COLO829 (cell line): ENCODE results near the gene PUDP.
A peak's percentile ranks its signal among the peaks of the same experiment; 100 is the strongest.
"Not testable (repeated sequence)": the region's sequence is repeated elsewhere in the genome, so short reads cannot be mapped to it uniquely, and the experiment has no call there.

ENCODE experiments used
- DNase-seq: peaks from one replicate; pipeline ENCODE4 v3.0.0; 2012; ENCODE audit warnings: low spot score

PUDP gene

GRCh38 chrX:7109049-7109531 is 38.9 kb downstream of the PUDP start:
- no peak for DNase-seq

DNA sequence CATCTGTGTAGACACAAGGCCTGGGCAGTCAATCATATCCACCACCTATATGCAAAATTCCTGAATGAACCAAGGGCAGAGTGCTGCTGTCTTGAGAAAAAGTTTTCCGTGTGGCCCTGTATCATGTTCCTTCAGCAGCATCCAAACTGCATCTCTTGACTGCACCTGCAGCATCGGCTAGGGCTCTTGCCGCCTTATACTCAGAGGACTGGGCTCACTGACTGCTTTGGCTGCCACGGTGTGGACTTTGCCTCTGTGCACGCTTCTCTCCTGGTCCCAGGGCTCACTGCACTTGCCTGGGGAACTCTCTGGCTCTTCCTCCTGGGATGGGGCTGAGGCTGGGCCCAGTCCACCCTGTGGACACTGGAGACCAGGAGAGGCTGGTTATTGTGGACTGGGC is 39.9 kb downstream of the PUDP start:
- no peak for DNase-seq

- DNase-seq = no peak
These were observed 41.3 kb downstream of the PUDP start for GRCh38 chrX:7106649-7107048.

- no peak for DNase-seq
These were observed 45.8 kb downstream of the PUDP start for GRCh38 chrX:7102119-7102518.

DNA sequence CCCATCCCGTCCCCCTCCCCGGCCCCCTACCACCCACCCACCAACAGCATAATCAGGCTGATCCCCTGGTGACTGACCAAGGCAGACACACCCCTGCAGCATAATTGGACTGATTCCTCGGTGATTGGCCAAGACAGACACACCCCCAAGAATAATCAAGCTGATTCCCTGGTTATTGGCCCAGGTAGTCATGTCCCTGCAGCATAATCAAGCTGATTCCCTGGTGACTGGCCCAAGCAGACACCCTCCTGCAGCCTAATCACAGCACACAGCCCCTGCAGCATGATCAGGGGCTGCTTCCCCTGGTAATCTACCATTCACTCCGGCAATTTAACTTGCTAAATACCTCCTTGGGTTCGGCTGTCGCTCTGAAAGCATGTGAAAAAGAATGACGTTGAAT is 47.9 kb downstream of the PUDP start:
- no peak for DNase-seq

- DNase-seq = not testable (repeated sequence)
These were observed 52.3 kb downstream of the PUDP start for GRCh38 chrX:7095657-7096056.

DNA sequence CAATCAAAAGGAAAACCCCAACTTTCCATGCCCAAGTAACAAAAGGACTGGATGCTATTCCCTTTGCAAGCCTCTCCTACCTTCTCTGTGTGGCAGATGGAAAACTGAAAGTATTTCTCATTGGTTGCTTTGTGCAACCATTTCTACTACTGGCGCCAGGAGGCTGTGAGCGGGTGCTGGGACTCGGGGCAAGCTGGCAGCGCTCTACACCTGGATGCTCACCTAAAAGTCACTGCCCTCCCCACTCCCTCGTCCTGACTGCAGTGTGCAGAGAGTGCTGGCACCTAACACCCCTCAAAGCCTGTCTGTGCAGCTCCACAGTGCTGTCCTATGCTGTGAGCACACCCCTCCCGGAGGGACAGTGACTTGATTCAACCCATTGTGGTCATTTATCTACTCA is 54.6 kb downstream of the PUDP start:
- no peak for DNase-seq

DNA sequence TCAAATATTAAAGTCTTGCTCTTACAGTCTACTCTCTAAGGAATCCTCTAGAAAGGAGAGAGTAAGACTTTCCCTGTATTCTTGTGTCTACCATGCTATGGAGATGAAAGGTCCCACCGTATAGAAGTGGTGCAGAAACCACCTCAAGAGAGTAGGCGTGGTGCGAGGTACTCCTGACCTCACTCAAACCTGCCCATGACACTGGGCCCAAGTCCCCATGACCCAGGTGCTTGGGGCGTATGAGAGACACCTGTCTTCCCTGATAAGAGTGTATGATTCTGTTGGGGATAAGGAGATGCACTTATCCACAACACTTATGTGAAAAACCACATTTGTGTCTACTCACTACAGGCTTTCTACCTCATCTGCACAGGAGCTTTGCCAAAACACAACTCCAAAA is 55.4 kb downstream of the PUDP start:
- no peak for DNase-seq

- no peak for DNase-seq
These were observed 56.0 kb downstream of the PUDP start for GRCh38 chrX:7091923-7092322.

- no peak for DNase-seq
These were observed 57.3 kb downstream of the PUDP start for GRCh38 chrX:7090641-7091040.

- no peak for DNase-seq
These were observed 58.9 kb downstream of the PUDP start for GRCh38 chrX:7088968-7089615.

DNA sequence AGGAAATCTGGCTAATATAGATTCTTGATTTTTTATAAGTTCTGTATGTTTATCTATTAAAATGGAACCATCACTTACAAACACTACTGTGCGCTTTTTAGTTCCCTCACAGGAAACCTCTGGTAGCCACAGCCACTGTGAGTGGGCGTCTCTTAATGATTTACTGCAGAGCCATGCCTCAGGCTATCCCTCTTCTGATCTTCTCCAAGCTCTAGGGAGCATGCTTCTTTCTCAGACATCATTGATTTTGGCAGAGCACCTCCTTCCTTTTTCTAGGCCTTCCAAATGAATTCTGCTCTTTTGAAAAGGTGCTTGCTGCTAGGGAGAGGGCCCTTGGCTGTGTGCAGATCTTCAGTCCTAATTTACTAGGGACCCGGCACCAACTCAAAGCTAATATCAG is 61.6 kb downstream of the PUDP start:
- peak; percentile 52 for DNase-seq

DNA sequence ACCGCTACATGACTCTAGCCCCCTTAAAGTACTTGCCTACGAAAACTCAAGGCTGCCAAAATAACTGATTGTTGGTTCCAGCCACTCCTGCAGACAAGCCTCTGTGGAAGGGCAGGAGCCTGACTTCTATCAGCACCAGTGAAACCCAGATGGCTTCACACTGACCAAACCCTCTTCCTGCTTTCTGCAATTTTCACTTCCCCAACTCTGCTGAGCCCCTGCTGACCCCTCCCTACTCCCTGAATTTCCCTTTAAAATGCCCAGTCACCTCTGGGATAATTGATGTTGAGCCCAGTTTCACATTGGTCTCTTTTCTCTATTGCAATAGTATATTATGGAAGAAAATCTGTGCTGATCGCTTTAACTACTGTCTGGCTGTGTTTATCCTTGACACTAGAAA is 62.1 kb downstream of the PUDP start:
- DNase-seq = no peak

- DNase-seq = no peak
These were observed 63.1 kb downstream of the PUDP start for GRCh38 chrX:7084841-7085240.

DNA sequence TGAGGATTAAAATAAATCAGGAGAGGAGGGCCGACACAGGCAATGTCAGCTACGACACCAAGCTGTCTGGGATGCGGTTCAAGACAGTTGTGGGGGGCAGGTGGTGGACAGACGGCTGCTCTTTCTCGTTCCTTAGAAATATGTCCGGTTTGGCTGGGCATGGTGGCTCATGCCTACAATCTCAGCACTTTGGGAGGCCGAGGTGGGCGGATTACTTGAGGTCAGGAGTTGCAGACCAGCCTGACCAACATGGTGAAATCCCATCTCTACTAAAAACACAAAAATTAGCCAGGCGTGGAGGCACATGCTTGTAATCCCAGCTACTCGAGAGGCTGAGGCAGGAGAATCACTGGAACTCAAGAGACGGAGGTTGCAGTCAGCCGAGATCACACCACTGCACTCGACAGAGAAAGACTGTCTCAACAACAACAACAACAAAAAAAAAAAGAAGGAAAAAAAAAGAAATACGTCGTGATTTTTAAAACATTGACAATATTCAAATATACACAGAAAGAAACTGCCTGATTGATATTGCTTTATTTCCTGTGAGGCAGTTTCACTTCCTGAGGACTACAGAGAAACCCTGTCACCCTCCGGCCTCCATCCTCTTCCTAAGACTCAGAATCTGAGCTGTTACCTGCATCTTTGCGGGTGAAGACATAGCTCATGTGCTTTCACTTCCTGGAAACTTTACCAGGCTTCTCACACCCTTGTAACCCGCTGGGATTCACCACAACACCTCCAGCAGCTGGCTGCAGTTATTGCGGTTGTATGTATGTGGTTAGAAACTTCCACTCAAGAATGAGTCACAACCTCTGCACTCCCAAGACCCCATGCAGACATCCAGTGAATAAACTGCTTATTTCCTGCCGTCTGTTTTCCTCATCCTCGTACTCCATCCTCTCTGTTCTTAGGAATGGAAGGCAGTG is 64.2 kb downstream of the PUDP start:
- DNase-seq = peak; percentile 35

- no peak for DNase-seq
These were observed 64.9 kb downstream of the PUDP start for GRCh38 chrX:7083021-7083420.

DNA sequence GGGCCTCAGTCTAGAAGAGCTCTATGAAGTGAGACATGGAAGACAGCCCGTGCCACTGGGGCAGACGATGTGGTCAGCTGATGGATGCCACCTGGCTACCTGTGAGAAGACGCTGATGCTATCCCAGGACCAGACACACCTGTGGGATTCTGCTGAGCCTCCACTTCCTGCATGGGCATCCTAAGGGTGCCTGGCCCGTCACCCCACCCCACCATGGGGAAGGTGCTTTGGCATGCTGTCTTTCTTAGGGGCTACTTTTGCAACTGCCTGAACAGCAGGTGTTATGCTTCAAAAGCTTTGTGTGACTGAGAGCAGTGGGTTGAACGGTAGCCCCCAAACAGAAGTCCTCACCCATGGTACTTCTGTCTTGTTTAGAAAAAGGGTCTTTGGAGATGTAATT is 65.4 kb downstream of the PUDP start:
- DNase-seq = no peak

- no peak for DNase-seq
These were observed 70.4 kb downstream of the PUDP start for GRCh38 chrX:7077241-7078230.

DNA sequence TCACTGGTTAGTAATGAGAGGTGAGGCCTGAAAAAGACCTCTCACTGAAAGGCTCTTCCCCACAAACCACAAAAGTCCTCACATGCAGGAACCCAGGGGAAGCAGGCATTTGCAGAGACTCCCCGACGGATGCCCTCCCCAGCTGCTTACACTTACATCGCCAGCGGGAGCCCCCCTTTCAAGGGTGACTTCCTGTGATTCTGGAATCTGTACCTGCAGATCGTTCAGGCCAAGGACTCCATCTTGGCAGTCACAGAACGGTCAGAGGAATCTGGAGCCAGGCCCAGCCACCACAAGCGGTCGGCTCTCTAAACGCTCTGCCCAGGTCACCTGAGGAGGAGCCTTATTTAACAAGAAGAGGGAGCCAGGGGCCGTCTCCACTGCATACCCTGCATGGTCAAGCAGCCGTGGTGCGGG is 71.7 kb downstream of the PUDP start:
- no peak for DNase-seq

DNA sequence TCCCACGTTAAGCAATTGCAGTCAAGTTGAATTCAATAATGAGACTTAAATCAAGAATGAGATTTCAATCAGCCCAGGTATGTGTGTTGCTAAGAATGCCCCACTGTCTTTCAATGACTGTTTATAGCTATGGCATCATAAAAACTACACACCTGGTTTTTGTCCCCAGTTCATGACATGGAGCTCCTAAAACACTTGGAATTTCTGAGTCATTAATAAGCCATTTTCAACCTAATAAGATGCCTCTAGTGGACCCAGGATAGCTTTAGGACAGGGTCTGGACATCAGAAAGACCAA is 73.1 kb downstream of the PUDP start:
- DNase-seq = no peak

DNA sequence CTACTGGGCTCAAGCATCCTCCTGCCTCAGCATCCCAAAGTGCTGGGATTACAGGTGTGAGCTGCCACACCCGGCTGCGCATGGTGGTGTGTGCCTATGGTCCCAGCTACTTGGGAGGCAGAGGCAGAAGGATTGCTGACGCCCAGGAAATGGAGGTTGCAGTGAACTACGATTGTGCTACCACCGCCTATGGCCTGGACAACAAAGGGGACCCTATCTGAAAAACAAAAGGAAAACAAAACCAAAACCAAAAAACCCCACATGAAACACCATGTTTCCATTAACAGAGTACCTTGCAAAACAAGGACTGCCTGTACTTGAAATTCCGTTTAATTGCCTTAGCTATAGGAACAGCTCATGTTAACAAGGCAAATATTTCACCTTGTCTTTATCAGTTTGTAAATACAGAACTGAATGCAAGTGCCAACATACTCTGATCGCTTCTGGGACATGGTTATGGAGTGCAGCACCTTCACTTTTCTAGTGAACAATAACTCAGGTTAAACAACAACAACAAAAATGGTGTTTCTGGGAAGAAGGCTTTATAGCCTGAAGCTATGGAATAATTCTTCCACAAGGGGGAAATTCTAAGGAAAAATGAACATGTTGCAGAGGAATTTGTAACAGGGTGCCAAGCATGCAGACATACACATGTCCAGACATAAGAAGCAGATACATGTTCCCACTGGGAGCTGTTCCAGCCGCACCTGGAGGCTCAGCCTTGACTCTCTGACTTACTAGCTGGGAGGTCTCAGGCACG is 73.6 kb downstream of the PUDP start:
- no peak for DNase-seq

DNA sequence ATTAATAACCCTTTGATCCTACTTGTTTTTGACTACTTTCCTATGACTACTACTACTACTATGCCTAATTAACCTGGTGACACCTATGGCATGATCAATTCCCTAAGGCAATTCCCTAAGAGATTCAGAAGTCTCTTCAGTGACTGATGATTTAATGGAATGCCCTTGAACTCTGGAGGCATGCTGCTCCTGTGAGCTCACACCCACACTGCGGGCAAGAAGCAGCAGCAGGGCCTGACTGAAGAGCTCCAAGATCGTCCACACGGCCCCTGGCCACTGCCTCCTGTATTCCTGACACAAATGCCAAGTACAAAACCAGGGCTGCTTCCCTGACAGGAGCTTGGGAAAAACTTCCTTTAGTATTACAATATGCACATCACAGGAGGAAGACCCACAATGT is 74.6 kb downstream of the PUDP start:
- DNase-seq = no peak
